ENCODE data around the gene MICAL3. TPM values are rescaled to one million over a fixed set of nuclear protein-coding genes. Genes with fewer than 3 reads are reported as not detected.
"Not testable (repeated sequence)": the region's sequence is repeated elsewhere in the genome, so short reads cannot be mapped to it uniquely, and the experiment has no call there.

The MICAL3 gene
- total RNA-seq, 3 donors from 2014 or later (not counting 1 experiment from before 2014, with no cell fraction given): 17.1 to 36.3 (median 34.3) TPM

DNA sequence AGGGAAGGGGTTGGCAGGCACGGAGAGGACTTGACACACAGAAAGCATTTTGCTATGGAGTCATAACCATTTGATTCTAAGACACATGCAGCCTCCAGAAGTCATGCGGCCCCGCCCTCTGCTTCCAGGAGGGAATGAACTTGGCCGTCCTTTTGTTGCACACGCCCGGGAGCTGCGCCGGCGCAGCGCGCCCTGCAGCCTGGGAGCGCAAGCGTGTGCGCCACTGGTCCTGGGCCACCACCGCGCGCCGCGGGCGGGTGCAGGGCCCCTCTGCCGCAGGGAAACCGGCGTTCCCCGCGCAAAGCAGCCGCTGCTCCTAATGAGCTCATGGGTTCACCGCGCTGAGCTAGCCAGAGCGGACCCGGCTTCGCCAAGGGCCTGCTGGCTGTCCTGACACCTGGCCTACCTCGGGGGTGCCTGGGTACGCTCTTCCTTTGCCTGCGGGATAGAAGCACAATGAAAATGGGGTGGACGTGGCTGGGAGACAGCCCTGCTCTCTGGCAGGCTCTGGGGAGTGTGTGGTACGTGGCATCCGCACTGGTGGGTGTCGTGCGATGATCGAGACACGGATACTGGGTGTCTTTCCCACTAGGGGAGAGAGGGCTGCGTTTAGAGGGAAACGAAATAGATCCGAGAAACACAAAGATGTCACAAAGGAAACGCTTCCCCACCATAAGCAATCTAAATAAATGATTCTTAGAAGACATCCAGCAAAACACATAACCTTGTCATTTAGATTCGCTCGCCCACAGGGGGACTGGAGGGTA, 669 bp downstream of the MICAL3 start:
- ATAC-seq: peak in 2 of 3 donors; percentile 19 to 25
- H3K9me3 ChIP-seq (ENCODE audit: control insufficient read depth, insufficient read depth, low read length): no peaks in the 10 kb centered on the region
- no peaks in the 10 kb centered on the region for H3K36me3 ChIP-seq (ENCODE audit: control insufficient read depth, insufficient read depth, low read length)
- no peaks in the 10 kb centered on the region for H3K36me3 Mint-ChIP-seq
- intact Hi-C loops (cut with micrococcal nuclease): loop anchor here (2.0 kb wide), 1 partner anchor 193 kb away; no protein-coding TSS in a partner anchor
- peak in 1 of 2 donors; percentile 54 for DNase-seq
- no peaks in the 10 kb centered on the region for H3K9me3 Mint-ChIP-seq
- peaks cover 42 to 54% of the 10 kb centered on the region in 2 donors for H3K27me3 Mint-ChIP-seq (ENCODE audit: low read depth in 2 of 2)
- H3K4me1 ChIP-seq (ENCODE audit: control insufficient read depth, insufficient read depth, low read length): peaks cover 11% of the 10 kb centered on the region
- peak overlapping the region; percentile 82 for H3K4me3 Mint-ChIP-seq
- WGBS (ENCODE audit: insufficient coverage): 1% methylated on average over 44 of the region's 47 CpGs
- H3K4me1 Mint-ChIP-seq: peaks cover 15 to 16% of the 10 kb centered on the region in 2 donors
- TF ChIP-seq, protein P1, sequence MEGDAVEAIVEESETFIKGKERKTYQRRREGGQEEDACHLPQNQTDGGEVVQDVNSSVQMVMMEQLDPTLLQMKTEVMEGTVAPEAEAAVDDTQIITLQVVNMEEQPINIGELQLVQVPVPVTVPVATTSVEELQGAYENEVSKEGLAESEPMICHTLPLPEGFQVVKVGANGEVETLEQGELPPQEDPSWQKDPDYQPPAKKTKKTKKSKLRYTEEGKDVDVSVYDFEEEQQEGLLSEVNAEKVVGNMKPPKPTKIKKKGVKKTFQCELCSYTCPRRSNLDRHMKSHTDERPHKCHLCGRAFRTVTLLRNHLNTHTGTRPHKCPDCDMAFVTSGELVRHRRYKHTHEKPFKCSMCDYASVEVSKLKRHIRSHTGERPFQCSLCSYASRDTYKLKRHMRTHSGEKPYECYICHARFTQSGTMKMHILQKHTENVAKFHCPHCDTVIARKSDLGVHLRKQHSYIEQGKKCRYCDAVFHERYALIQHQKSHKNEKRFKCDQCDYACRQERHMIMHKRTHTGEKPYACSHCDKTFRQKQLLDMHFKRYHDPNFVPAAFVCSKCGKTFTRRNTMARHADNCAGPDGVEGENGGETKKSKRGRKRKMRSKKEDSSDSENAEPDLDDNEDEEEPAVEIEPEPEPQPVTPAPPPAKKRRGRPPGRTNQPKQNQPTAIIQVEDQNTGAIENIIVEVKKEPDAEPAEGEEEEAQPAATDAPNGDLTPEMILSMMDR (IDR thresholded peaks at IDR 0.05): no peak
- no peak overlapping the region for H3K27ac Mint-ChIP-seq
- H3K4me3 ChIP-seq (ENCODE audit: low read length): peak overlapping the region; percentile 34
- no peak overlapping the region for H3K27ac ChIP-seq (ENCODE audit: low read length)
- peaks cover 17% of the 10 kb centered on the region for H3K27me3 ChIP-seq (ENCODE audit: control insufficient read depth, insufficient read depth, low read length)

DNA sequence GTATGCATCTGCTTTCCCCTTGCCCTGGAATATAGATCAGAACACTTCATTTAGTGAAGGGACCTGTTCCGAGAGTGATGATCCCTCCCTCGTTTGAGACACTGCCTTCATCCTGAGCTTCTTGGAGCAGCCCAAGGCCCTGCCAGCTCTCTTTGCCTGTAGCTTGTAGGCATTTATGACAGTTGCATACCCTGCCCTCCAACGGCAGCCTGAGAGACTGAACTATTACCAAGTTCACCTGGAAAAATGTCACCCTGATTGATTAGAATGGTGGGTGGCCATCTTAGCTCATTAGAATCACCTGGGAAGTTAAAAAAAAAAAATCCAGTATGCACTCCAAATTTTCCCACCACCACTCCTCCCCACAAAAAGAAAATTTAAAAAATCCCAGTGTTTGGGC, 1.5 kb downstream of the MICAL3 start:
- Mint-ChIP-seq H3K4me3 (peak overlapping the region; percentile 4), H3K27me3 (ENCODE audit: low read depth in 2 of 2) (peaks cover 39 to 54% of the 10 kb centered on the region in 2 donors), H3K4me1 (peaks cover 15 to 16% of the 10 kb centered on the region in 2 donors), H3K36me3 (no peaks in the 10 kb centered on the region), H3K27ac (no peak overlapping the region), H3K9me3 (no peaks in the 10 kb centered on the region)
- Histone ChIP-seq H3K9me3 (ENCODE audit: control insufficient read depth, insufficient read depth, low read length) (no peaks in the 10 kb centered on the region), H3K36me3 (ENCODE audit: control insufficient read depth, insufficient read depth, low read length) (no peaks in the 10 kb centered on the region), H3K4me1 (ENCODE audit: control insufficient read depth, insufficient read depth, low read length) (peaks cover 11% of the 10 kb centered on the region), H3K4me3 (ENCODE audit: low read length) (no peak overlapping the region), H3K27me3 (ENCODE audit: control insufficient read depth, insufficient read depth, low read length) (peaks cover 17% of the 10 kb centered on the region), H3K27ac (ENCODE audit: low read length) (no peak overlapping the region)
- no peak for ATAC-seq
- no peak for DNase-seq
- intact Hi-C loops (cut with micrococcal nuclease): no loop called here
- TF ChIP-seq, protein P1 (IDR thresholded peaks at IDR 0.05): no peak
- WGBS (ENCODE audit: insufficient coverage): 80% methylated on average over 3 of the region's 3 CpGs

DNA sequence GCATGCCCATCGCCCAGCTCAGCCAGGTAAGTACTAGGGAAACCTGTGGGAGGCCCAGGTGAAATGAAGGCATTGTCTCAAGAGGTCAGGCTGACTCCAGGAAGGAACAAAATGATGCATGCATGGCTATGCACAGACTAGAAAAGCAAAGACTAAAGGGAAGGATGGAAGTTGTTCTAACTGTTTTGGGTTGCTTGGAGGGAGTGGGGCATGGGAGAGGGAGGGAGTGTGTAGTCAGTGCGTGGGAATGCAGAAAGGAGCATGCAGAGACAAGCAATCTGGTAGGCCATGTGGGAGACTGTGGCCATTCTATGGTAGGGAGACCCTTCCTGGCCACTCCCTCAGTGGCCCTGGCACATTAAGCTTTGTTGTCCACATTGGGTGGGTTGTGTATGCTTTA, 2.9 kb downstream of the MICAL3 start:
- Mint-ChIP-seq H3K27me3 (ENCODE audit: low read depth in 2 of 2) (peaks cover 31 to 44% of the 10 kb centered on the region in 2 donors), H3K4me1 (peaks cover 15 to 16% of the 10 kb centered on the region in 2 donors), H3K4me3 (no peak overlapping the region), H3K36me3 (no peaks in the 10 kb centered on the region), H3K9me3 (no peaks in the 10 kb centered on the region), H3K27ac (no peak overlapping the region)
- intact Hi-C loops (cut with micrococcal nuclease): no loop called here
- Histone ChIP-seq H3K9me3 (ENCODE audit: control insufficient read depth, insufficient read depth, low read length) (no peaks in the 10 kb centered on the region), H3K27ac (ENCODE audit: low read length) (no peak overlapping the region), H3K4me3 (ENCODE audit: low read length) (no peak overlapping the region), H3K36me3 (ENCODE audit: control insufficient read depth, insufficient read depth, low read length) (no peaks in the 10 kb centered on the region), H3K27me3 (ENCODE audit: control insufficient read depth, insufficient read depth, low read length) (peaks cover 14% of the 10 kb centered on the region), H3K4me1 (ENCODE audit: control insufficient read depth, insufficient read depth, low read length) (peaks cover 11% of the 10 kb centered on the region)
- DNase-seq (no peak), ATAC-seq (no peak)
- WGBS (ENCODE audit: insufficient coverage): 92% methylated on average over 2 of the region's 2 CpGs
- TF ChIP-seq, protein P1 (IDR thresholded peaks at IDR 0.05): no peak

DNA sequence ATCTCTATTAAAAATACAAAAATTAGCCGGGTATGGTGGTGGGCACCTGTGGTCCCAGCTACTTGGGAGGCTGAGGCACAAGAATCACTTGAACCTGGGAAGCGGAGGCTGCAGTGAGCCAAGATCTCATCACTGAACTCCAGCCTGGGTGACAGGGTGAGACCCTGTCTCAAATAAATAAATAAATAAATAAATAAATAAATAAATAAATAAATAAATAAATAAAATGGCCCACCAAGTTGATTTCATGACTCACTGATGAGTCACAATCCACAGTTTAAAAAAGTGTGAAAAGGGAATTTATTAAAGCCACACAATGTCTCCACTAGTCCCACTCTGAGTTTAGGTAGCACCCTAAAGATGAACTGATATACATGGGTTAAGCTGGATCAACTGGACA, 3.6 kb downstream of the MICAL3 start:
- peaks cover 12% of the 10 kb centered on the region for H3K27me3 ChIP-seq (ENCODE audit: control insufficient read depth, insufficient read depth, low read length)
- H3K27ac Mint-ChIP-seq; ATAC-seq; H3K36me3 Mint-ChIP-seq; H3K9me3 ChIP-seq (ENCODE audit: control insufficient read depth, insufficient read depth, low read length); H3K4me3 ChIP-seq (ENCODE audit: low read length); DNase-seq; H3K9me3 Mint-ChIP-seq; H3K4me3 Mint-ChIP-seq; H3K36me3 ChIP-seq (ENCODE audit: control insufficient read depth, insufficient read depth, low read length); intact Hi-C loops (cut with micrococcal nuclease); H3K27ac ChIP-seq (ENCODE audit: low read length): not testable (repeated sequence)
- Mint-ChIP-seq H3K27me3 (ENCODE audit: low read depth in 2 of 2) (peaks cover 27 to 37% of the 10 kb centered on the region in 2 donors), H3K4me1 (peaks cover 15 to 16% of the 10 kb centered on the region in 2 donors)
- peaks cover 11% of the 10 kb centered on the region for H3K4me1 ChIP-seq (ENCODE audit: control insufficient read depth, insufficient read depth, low read length)
- 96% methylated on average over 2 of the region's 2 CpGs for WGBS (ENCODE audit: insufficient coverage)

Data from natural killer cell (primary cell).